Lung (tissue), 12 donors: ENCODE data around the gene PPT2. TPM values are rescaled to one million over a fixed set of nuclear protein-coding genes. Genes with fewer than 3 reads are reported as not detected.

ENCODE experiments used
- ATAC-seq: fragments of 200-7000 bp; cut with Tn5 transposase; one replicate; pipeline ENCODE4 v1.9.1; 2020; ENCODE audit warnings: moderate number of reproducible peaks; ENCODE audit not compliant: insufficient read depth, low FRiP score
- DNase-seq, 3 donors: peaks; one replicate each; pipeline ENCODE4 v3.0.0-alpha.2; 2013 to 2017
- H3K27ac ChIP-seq, 2 donors: one replicate each; pipeline ENCODE4 v1.5.1; 2013; ENCODE audit warnings: mild to moderate bottlenecking in 2 of 2, moderate library complexity in 2 of 2, control low read depth in 1 of 2, inconsistent platforms in 1 of 2, low read depth in 1 of 2, low read length in 1 of 2
- H3K27me3 ChIP-seq, 3 donors: one replicate each; pipeline ENCODE4 v1.5.1; 2013; ENCODE audit warnings: low read length in 2 of 3; ENCODE audit not compliant: control insufficient read depth in 3 of 3, insufficient read depth in 3 of 3
- H3K36me3 ChIP-seq, 4 donors: one replicate each; pipeline ENCODE4 v1.5.1; 2013; ENCODE audit warnings: low read length in 4 of 4, mild to moderate bottlenecking in 1 of 4, moderate library complexity in 1 of 4; ENCODE audit not compliant: control insufficient read depth in 4 of 4, insufficient read depth in 4 of 4
- H3K4me1 ChIP-seq, 5 donors: one replicate each; pipeline ENCODE4 v1.5.1; 2013; ENCODE audit warnings: low read length in 5 of 5, mild to moderate bottlenecking in 2 of 5, moderate library complexity in 1 of 5; ENCODE audit not compliant: control insufficient read depth in 5 of 5, insufficient read depth in 5 of 5
- H3K4me3 ChIP-seq: one replicate; pipeline ENCODE4 v1.5.1; 2013; ENCODE audit warnings: mild to moderate bottlenecking, control low read depth, moderate library complexity
- H3K9ac ChIP-seq, 2 donors: one replicate each; pipeline ENCODE4 v1.5.1; 2013; ENCODE audit warnings: low read length in 2 of 2, control low read depth in 1 of 2; ENCODE audit not compliant: insufficient read depth in 1 of 2
- H3K9me3 ChIP-seq, 4 donors: one replicate each; pipeline ENCODE4 v1.5.1; 2013; ENCODE audit warnings: low read length in 3 of 4, mild to moderate bottlenecking in 1 of 4, moderate library complexity in 1 of 4; ENCODE audit not compliant: control insufficient read depth in 4 of 4, insufficient read depth in 3 of 4
- WGBS, 2 donors: extraction: QIAGEN DNeasy Blood & Tissue Kit; methylation state at CpG; one replicate each; pipeline ENCODE4 v1.1.7; 2013; 5-methylcytosine and 5-hydroxymethylcytosine counted together
- polyA plus RNA-seq, 2 donors: library from polyadenylated mRNA; stranded (reverse); fragments of 200-250 nt; gene quantifications; one replicate each; pipeline ENCODE4 v1.2.1, GENCODE V29; 2013
- total RNA-seq, 2 donors: library from RNA; depleted of rRNA in 1 of 2; stranded (reverse); fragments of >200 nt in 1 of 2; gene quantifications; one replicate each; pipeline ENCODE4 v1.2.1, GENCODE V29; 2014 to 2021
- TF ChIP-seq, protein P1 (sequence below): IDR thresholded peaks from 2 replicates; pipeline ENCODE4 v1.5.1; 2012; ENCODE audit warnings: mild to moderate bottlenecking; ENCODE audit errors: control extremely low read depth, extremely low read depth
- donor health status: control.
- donor health status: control.
- donor health status: Bipolar disorder and iron deficiency.
- donor health status: healthy.
- donor health status: DM: yes; HTN: yes; CAD: no.

The PPT2 gene
- total and polyA plus RNA-seq, 4 donors: 5.7 to 212 (median 11.1) TPM

DNA sequence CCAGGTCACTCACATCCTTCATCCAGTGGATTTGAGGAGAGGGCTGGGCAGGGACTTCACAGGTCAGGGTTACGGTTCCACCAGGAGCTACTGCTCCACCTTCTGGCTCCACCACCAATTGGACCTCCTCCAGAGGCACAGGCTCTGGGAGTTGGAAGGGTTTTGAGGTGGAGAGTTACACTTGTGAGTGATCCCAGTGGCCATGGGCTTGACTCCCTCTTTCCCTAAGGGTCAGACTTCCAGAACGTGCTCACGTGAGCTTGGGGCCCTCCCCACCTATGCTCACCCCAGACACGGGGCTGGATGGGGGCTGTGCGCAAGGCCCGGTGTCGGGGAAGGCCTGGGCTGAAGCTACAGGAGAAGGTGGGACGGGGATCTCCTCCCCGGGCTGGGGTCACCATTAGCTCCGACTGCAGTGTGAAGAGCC, 28.6 kb downstream of the PPT2 start:
- Histone ChIP-seq H3K27ac (peak overlapping the region in 1 of 2 donors; percentile 28), H3K36me3 (peaks cover 0 to 31% (median 22%) of the 10 kb centered on the region in 4 donors), H3K4me1 (peaks cover 0 to 32% (median 19%) of the 10 kb centered on the region in 5 donors), H3K4me3 (no peak overlapping the region), H3K27me3 (no peaks in the 10 kb centered on the region), H3K9ac (no peak overlapping the region), H3K9me3 (no peaks in the 10 kb centered on the region)
- TF ChIP-seq, protein P1, sequence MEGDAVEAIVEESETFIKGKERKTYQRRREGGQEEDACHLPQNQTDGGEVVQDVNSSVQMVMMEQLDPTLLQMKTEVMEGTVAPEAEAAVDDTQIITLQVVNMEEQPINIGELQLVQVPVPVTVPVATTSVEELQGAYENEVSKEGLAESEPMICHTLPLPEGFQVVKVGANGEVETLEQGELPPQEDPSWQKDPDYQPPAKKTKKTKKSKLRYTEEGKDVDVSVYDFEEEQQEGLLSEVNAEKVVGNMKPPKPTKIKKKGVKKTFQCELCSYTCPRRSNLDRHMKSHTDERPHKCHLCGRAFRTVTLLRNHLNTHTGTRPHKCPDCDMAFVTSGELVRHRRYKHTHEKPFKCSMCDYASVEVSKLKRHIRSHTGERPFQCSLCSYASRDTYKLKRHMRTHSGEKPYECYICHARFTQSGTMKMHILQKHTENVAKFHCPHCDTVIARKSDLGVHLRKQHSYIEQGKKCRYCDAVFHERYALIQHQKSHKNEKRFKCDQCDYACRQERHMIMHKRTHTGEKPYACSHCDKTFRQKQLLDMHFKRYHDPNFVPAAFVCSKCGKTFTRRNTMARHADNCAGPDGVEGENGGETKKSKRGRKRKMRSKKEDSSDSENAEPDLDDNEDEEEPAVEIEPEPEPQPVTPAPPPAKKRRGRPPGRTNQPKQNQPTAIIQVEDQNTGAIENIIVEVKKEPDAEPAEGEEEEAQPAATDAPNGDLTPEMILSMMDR: no peak
- DNase-seq: no peak
- no peak for ATAC-seq
- 88 to 89% methylated on average over 10 of the region's 10 CpGs for WGBS, 2 donors

DNA sequence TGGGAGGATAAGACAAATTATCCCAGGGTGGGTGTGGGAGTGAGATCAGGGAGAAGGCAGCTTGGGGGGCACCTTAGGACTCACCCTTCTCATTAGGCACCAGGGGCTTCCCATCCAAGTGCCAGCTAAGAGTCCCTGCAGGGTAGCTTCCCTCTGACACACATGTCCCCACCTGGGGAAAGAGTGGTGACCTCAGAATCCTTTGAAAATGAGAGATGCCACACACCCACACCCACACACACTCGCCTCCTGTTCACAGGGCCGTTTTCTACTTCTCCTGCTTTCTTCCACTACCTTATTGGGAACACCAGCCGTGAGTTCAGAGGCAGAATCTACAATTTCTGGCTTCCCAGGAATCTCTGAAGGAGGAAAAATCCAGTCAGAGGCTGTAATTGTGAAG, 29.1 kb downstream of the PPT2 start:
- Histone ChIP-seq H3K27me3 (no peaks in the 10 kb centered on the region), H3K9me3 (no peaks in the 10 kb centered on the region), H3K4me3 (no peak overlapping the region), H3K9ac (no peak overlapping the region), H3K4me1 (peaks cover 0 to 37% (median 22%) of the 10 kb centered on the region in 5 donors), H3K36me3 (peaks cover 0 to 34% (median 25%) of the 10 kb centered on the region in 4 donors), H3K27ac (peak overlapping the region; percentile 30 to 83)
- TF ChIP-seq, protein P1: no peak
- DNase-seq (no peak), ATAC-seq (no peak)
- 79 to 85% methylated on average over 3 of the region's 3 CpGs for WGBS, 2 donors

DNA sequence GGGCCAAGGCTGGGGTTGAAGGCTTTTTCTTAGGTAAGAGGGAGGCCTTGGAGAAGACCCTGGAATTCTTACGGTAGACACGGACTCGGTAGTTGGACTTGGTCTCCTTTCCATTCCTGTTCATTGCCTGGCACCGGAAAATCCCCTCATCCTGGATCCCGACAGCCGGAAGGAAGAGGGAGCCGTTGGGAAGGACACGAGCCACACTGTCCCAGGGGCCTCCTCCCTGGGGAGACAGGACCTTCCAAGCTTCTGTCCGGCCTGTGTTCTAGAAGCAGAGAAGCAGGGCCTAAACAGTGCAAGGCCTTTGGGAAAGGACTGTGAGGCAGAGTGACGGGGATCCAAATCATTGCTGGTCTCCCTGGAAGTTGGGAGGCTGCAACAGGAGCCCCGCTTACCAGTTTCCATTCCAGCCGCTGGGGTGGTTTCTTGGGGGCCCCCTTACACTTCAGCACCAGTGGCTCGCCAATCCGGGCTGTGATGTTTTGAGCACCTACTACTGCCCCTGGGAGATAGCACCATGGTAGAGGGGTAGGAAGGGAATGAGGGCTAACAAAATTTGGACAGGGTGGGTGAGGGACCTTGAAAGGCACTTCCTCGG, 29.6 kb downstream of the PPT2 start:
- Histone ChIP-seq H3K9ac (no peak overlapping the region), H3K27ac (peak overlapping the region; percentile 30 to 83), H3K36me3 (peaks cover 0 to 34% (median 26%) of the 10 kb centered on the region in 4 donors), H3K4me1 (peaks cover 0 to 42% (median 22%) of the 10 kb centered on the region in 5 donors), H3K27me3 (no peaks in the 10 kb centered on the region), H3K4me3 (no peak overlapping the region), H3K9me3 (no peaks in the 10 kb centered on the region)
- TF ChIP-seq, protein P1: no peak
- 67 to 80% methylated on average over 15 of the region's 15 CpGs for WGBS, 2 donors
- DNase-seq: no peak
- ATAC-seq: no peak
